Stimulated activated CD8-positive, alpha-beta memory T cell treated with anti-CD3 and anti-CD28 coated beads, Interleukin-4, amount 100 ng/mL, for 4 hours (primary cell): ENCODE results near the gene COX20.
"Not testable (repeated sequence)": the region's sequence is repeated elsewhere in the genome, so short reads cannot be mapped to it uniquely, and the experiment has no call there.

Experiments used
- DNase-seq, 2 donors: peaks; one replicate each; pipeline ENCODE4 v3.0.0-alpha.2; 2020; ENCODE audit warnings: low read depth in 2 of 2, low spot score in 1 of 2

COX20 gene

GRCh38 chr1:244821134-244821533 is 14.3 kb upstream of the COX20 start:
- DNase-seq, result no peak

GRCh38 chr1:244822878-244823277 is 12.6 kb upstream of the COX20 start:
- DNase-seq, result no peak

DNA sequence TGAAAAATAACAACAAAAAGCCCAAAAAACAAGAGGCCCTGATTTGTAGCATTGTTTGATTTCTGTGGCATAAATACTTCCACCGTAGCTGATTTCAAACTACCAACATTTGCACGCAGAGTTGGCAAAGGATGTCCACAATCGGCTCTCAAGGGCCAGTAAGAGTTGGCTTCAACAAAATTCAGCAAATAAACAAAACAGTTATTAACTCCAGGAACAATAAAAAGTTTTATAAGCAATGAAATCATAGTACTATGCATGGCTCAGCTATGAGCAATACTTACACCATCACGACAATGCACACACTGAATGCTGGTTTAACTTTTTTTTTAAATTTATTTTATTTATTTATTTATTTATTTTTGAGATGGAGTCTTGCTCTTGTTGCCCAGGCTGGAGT is 8.7 kb upstream of the COX20 start:
- DNase-seq, result no peak

GRCh38 chr1:244830639-244831038 is 4.8 kb upstream of the COX20 start:
- no peak for DNase-seq

DNA sequence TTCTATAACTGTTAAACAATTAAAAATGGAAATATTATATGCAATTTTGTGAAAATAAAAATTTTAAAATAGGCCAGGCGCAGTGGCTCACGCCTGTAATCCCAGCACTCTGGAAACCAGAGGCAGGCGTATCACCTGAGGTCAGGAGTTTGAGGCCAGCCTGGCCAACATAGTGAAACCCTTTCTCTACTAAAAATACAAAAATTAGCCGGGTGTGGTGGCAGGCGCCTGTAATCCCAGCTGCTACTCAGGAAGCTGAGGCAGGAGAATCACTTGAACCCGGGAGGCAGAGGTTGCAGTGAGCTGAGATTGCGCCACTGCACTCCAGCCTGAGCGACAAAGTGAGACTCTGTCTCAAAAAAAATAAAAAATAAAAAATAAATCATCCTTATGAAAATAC is 2.2 kb upstream of the COX20 start:
- DNase-seq, result not testable (repeated sequence)

GRCh38 chr1:244833734-244834542 is 1.5 kb upstream of the COX20 start:
- no peak for DNase-seq

- peak; percentile 67 to 83 for DNase-seq
Observed at GRCh38 chr1:244834543-244835275, 749 bp upstream of the COX20 start.

GRCh38 chr1:244836135-244836521 is 670 bp downstream of the COX20 start:
- no peak for DNase-seq

DNA sequence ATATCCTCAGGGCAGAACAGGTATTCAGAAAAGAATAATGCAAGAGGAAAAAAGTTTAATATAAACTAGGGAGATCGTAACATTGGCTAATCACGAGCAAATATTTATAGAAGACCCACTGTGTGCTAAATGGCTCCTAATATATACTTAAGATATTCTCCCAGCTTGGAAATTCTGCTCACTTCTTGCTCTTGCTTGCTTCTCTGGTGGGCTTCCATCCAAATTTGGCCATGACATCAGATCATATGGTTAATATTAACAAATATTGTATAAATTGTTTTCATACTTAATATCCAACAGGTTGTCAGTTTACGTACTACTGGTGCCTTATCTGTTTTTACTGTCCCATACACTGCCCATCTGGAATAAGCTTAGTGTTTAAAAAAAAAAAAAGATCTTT is 1.1 kb downstream of the COX20 start:
- DNase-seq, result no peak

- no peak for DNase-seq
Observed at GRCh38 chr1:244837597-244838258, 2.3 kb downstream of the COX20 start.

GRCh38 chr1:244839656-244840055 is 4.2 kb downstream of the COX20 start:
- DNase-seq, result no peak

DNA sequence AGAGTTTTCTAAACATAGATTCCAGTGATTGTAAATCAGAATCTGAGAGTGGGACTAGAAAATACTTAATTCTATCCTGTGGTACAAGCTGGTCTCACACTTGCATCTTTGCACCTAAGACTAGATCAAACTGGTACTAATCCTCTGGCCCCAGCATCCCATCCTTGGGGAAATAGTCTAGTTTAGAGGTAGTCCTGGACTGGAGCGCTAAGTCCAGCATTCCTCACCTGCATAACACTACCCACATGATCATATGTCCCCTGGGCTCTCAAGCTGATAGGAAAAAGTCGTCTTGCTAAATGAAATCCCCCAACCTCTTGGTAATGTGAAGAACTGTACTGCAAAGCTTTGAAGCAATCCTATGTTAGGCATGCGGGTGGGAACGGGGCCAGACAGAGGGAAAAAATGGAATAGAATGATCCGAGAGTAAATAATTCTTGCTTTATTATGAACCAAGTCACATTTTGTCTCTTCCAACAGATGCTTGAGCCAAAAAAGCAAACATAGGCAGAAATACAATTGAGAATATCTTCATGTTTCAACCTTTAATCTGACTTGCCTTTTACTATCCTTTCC is 4.8 kb downstream of the COX20 start:
- DNase-seq, result no peak

DNA sequence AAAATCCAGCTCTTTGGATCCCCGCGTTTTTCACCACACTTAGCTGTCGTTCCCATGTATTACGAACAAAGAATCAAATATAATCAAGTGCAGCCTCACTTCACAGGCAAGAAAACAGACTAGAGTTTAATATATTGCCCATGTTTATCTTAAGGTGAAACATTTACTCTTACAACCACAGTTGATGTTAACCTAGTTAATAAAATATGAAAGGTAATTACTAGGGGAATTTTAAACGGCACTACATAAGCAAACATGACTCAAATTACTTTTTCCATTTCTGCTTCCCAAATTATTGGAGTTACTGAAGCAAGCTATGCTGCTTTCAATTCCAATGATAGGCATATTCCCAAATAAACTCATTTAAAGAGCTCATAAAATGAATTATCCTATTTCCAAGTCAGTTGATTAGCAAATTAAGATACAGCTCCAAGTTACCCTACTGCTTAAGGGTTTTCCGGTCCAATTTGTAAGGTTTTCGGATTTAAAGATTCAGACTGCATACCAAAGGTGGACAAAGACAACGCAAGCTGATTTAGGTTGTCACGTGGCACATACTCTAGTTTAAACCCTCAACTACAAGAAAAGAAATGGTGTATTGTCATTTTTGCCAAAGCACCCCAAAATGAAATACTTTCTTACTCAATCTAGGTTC is 5.9 kb downstream of the COX20 start:
- no peak for DNase-seq

GRCh38 chr1:244843148-244843978 is 7.9 kb downstream of the COX20 start:
- DNase-seq, result no peak

- no peak for DNase-seq
Observed at GRCh38 chr1:244844155-244845121, 9.0 kb downstream of the COX20 start.

GRCh38 chr1:244846653-244847052 is 11.2 kb downstream of the COX20 start:
- DNase-seq, result no peak

DNA sequence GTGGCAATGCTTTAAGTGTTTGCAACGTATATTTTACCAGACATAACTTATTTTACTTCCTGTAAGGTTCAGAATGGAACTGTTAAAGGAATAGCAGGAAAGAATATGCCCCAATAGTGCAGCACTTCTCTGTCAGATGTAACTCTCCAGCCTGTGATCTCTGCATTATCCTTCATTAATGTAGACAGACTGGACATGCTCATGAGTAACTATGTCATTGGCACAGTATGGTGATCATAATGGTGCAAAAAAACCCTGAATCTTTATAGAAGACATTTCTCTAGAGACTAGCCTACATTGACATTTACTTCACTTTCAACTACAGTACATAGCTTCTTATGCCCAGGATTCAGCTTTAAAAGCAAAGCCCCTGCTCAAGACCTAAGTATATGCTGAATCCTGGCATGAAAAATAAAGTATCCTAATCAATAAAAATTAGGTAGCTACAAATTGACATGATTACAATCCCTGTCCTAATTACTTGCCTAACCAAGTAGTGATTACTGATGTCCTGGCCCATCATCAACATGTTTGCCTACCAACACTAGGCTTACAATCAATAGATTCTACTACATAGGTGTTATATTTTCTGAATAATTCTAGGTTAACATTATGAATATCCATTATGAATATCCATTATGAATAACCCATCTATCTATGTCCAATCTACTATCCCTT is 13.9 kb downstream of the COX20 start:
- no peak for DNase-seq

- no peak for DNase-seq
Observed at GRCh38 chr1:244850099-244850852, 14.8 kb downstream of the COX20 start.
